ENCODE measurements around the gene NCAPD3. TPM values are rescaled to one million over a fixed set of nuclear protein-coding genes. Genes with fewer than 3 reads are reported as not detected.
A peak's percentile ranks its signal among the peaks of the same experiment; 100 is the strongest.

NCAPD3 gene
- total RNA-seq, 1 donor from 2014 or later: 4.2 TPM

- peak overlapping the region; percentile 14 for H3K4me3 ChIP-seq (ENCODE audit: low read depth, low read length)
- no peak for TF ChIP-seq CTCF (IDR thresholded peaks at IDR 0.05; ENCODE audit: insufficient read depth, low read length, severe bottlenecking)
- no peaks in the 10 kb centered on the region for H3K36me3 ChIP-seq (ENCODE audit: control insufficient read depth, insufficient read depth, low read length)
- H3K27me3 ChIP-seq (ENCODE audit: control insufficient read depth, insufficient read depth, low read length): peaks cover 3% of the 10 kb centered on the region
- DNase-seq (ENCODE audit: low read depth) (no peak), FAIRE-seq (no peak)
These were observed 98.9 kb downstream of the NCAPD3 start for GRCh38 chr11:134124660-134125451.

DNA sequence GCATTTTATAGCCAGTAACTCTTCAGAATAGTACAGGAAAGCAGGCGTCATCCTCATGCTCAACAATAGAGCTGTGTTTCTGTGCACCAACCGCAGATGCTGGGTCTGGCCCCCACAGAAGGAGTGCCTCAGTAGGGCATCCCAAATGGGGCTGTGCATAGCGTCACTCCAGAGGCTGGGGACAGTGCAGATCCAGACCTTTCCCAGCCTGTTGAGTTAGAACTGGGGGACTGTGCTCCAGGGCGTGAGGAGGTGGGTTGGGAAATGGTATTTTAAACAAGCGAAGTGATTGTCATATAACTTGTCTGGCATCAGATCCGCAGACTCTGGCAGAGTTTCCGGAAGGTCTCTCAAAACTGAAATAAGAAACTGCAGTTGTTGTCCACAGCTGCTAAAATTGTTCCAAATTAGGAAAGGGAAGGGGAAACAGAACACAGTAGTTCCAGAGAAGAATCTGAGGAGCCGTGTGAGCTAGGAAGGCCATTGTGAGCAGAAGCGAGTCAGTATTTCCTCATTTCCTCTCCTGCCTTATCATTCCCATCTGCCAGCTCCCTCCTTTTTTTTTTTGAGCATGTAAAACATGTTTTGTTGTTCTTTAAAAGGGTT is 102.7 kb downstream of the NCAPD3 start:
- TF ChIP-seq CTCF (IDR thresholded peaks at IDR 0.05; ENCODE audit: insufficient read depth, low read length, severe bottlenecking): no peak
- DNase-seq (ENCODE audit: low read depth) (no peak), FAIRE-seq (no peak)
- Histone ChIP-seq H3K4me3 (ENCODE audit: low read depth, low read length) (no peak overlapping the region), H3K27me3 (ENCODE audit: control insufficient read depth, insufficient read depth, low read length) (peaks cover 3% of the 10 kb centered on the region), H3K36me3 (ENCODE audit: control insufficient read depth, insufficient read depth, low read length) (no peaks in the 10 kb centered on the region)

DNA sequence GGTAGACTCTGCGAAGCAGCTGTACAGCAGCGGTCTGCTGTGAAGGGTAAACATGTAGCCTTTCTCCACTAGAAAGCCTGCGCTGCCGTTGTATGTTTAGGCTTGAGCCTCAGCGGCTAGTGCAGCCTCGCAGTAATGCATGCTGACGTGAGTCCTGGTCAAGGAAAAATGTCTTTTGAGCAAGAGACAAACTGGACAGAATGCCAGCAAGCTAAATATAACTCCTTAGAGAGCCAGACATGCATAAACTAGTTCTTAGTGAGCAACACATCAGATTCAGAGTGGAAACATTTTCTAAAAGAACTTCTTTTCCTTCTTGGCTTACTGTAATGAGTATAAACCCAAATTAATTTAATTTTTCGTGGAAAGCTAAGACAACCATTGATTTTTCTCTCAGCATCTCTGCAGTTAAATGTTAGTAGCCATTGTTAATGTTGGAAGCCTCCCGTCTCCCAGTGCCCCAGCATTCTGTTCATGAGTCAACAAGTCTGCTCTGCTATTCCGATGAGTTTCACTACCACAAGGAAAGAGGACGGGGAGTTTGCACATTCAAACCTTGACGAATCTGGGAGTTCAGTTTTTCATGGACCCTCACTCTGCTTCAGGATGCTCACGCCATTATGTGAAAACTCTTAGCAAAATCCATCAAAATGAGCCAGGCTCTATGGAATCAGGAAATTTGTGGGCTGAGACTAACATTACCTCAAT is 103.5 kb downstream of the NCAPD3 start:
- FAIRE-seq (no peak), DNase-seq (ENCODE audit: low read depth) (peak; percentile 90)
- no peak for TF ChIP-seq CTCF (IDR thresholded peaks at IDR 0.05; ENCODE audit: insufficient read depth, low read length, severe bottlenecking)
- Histone ChIP-seq H3K36me3 (ENCODE audit: control insufficient read depth, insufficient read depth, low read length) (no peaks in the 10 kb centered on the region), H3K4me3 (ENCODE audit: low read depth, low read length) (no peak overlapping the region), H3K27me3 (ENCODE audit: control insufficient read depth, insufficient read depth, low read length) (no peaks in the 10 kb centered on the region)

- no peak for FAIRE-seq
- no peaks in the 10 kb centered on the region for H3K27me3 ChIP-seq (ENCODE audit: control insufficient read depth, insufficient read depth, low read length)
- TF ChIP-seq CTCF (IDR thresholded peaks at IDR 0.05; ENCODE audit: insufficient read depth, low read length, severe bottlenecking): no peak
- no peak overlapping the region for H3K4me3 ChIP-seq (ENCODE audit: low read depth, low read length)
- peak; percentile 61 for DNase-seq (ENCODE audit: low read depth)
- H3K36me3 ChIP-seq (ENCODE audit: control insufficient read depth, insufficient read depth, low read length): no peaks in the 10 kb centered on the region
These were observed 104.7 kb downstream of the NCAPD3 start for GRCh38 chr11:134119094-134119493.

DNA sequence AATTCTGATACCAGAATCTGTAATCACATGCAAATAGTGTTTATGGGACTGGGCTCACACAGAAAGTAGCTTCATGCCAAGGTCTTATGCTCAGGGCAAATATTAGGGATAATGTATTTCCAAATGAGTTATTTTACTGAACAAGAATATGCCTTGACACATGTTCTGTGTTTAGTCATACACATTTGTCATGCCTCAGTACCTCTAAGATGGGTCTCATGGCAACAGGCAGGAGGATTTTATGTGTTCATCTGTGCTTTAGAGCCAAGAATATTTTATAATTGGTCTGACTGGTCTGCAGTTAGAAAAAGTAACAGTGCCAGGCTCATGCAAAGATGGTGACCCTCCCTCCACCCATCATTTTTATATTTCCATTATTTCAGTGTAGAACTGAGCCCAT is 105.8 kb downstream of the NCAPD3 start:
- DNase-seq (ENCODE audit: low read depth): peak; percentile 25
- no peak for TF ChIP-seq CTCF (IDR thresholded peaks at IDR 0.05; ENCODE audit: insufficient read depth, low read length, severe bottlenecking)
- no peak overlapping the region for H3K4me3 ChIP-seq (ENCODE audit: low read depth, low read length)
- FAIRE-seq: no peak
- H3K27me3 ChIP-seq (ENCODE audit: control insufficient read depth, insufficient read depth, low read length): no peaks in the 10 kb centered on the region
- H3K36me3 ChIP-seq (ENCODE audit: control insufficient read depth, insufficient read depth, low read length): no peaks in the 10 kb centered on the region

All from bronchial epithelial cell (primary cell).